A549 (cell line): ENCODE results near the gene FBXO3. TPM values are rescaled to one million over a fixed set of nuclear protein-coding genes. Genes with fewer than 3 reads are reported as not detected.

Source experiments
- ATAC-seq, 2 experiments: fragments of 200-7000 bp in 1 of 2; fragments of >200 bp in 1 of 2; cut with Nextera tagmentation in 1 of 2; cut with Tn5 transposase in 1 of 2; 3 replicates each; pipeline versions ENCODE4 v1.8.0 to v1.9.1; 2018 to 2020; ENCODE audit warnings: mild to moderate bottlenecking in 1 of 2, moderate library complexity in 1 of 2
- CTCF ChIA-PET: fragments of 300-600 bp; sonication (Branson Sonifier 250); formaldehyde crosslinking; extraction: SDS; loops from one replicate; lab custom pipeline; 2021; ENCODE audit warnings: antibody characterized with exemption, inconsistent platforms; lab: Yijun Ruan, JAX
- POLR2A ChIA-PET: fragments of 350-600 bp; formaldehyde crosslinking; extraction: SDS; loops from one replicate; lab custom pipeline; 2021; ENCODE audit warnings: antibody characterized with exemption, inconsistent platforms; lab: Yijun Ruan, JAX
- DNase-seq, 2 experiments: peaks; one replicate each; pipeline versions ENCODE4 v3.0.0 to v3.0.0-alpha.2; 2011 to 2016; ENCODE audit warnings: low read depth in 1 of 2, low spot score in 1 of 2
- FAIRE-seq: peaks from 2 replicates; lab custom pipeline; 2011; peaks lifted over from hg19 to GRCh38; lab: Jason Lieb, UNC
- H3K27ac ChIP-seq, 2 experiments: fragments of >200 bp; sonication (Bioruptor Twin); formaldehyde crosslinking; 3 replicates each; pipeline ENCODE4 v1.5.1; 2016 to 2017
- H3K4me1 ChIP-seq: fragments of >200 bp; sonication (Bioruptor Twin); formaldehyde crosslinking; 3 replicates; pipeline ENCODE4 v1.6.1; 2016
- H3K4me2 ChIP-seq: fragments of >200 bp; sonication (Bioruptor Twin); formaldehyde crosslinking; 3 replicates; pipeline ENCODE4 v1.6.1; 2016
- H3K4me3 ChIP-seq: fragments of >200 bp; sonication (Bioruptor Twin); formaldehyde crosslinking; 3 replicates; pipeline ENCODE4 v1.5.1; 2016
- H3K9me3 ChIP-seq: fragments of >200 bp; sonication (Bioruptor Twin); formaldehyde crosslinking; 3 replicates; pipeline ENCODE4 v1.6.1; 2016
- BHLHE40 ChIP-seq: IDR thresholded peaks from 2 replicates; pipeline ENCODE4 v1.6.1; 2012; ENCODE audit warnings: low read depth, low read length, inconsistent platforms
- CEBPB ChIP-seq, 2 experiments: fragments of >200 bp in 1 of 2; sonication (Bioruptor Twin) in 1 of 2; formaldehyde crosslinking in 1 of 2; IDR thresholded peaks; 2 replicates each; pipeline ENCODE4 v1.6.1; 2012 to 2016
- EHF ChIP-seq: fragments of 250-450 bp; sonication (Bioruptor Pico); IDR thresholded peaks from 2 replicates; pipeline ENCODE4 v1.5.0; 2020; ENCODE audit warnings: mild to moderate bottlenecking
- EP300 ChIP-seq, 2 experiments: fragments of >200 bp; sonication (Bioruptor Twin); formaldehyde crosslinking; IDR thresholded peaks; 2 replicates in 1 of 2; 3 replicates in 1 of 2; pipeline ENCODE4 v1.6.1; 2016 to 2017
- FOSB ChIP-seq: fragments of 250-450 bp; sonication (Bioruptor Pico); IDR thresholded peaks from 2 replicates; pipeline ENCODE4 v1.5.0; 2020; ENCODE audit warnings: mild to moderate bottlenecking, moderate library complexity
- FOSL2 ChIP-seq, 2 experiments: fragments of 450-650 bp in 1 of 2; fragments of >200 bp in 1 of 2; sonication (Bioruptor Twin) in 1 of 2; formaldehyde crosslinking; IDR thresholded peaks; 2 replicates each; pipeline versions ENCODE4 v1.5.0 to v1.6.1; 2016 to 2020; ENCODE audit warnings: mild to moderate bottlenecking in 1 of 2, moderate library complexity in 1 of 2
- GATA3 ChIP-seq: IDR thresholded peaks from 2 replicates; pipeline ENCODE4 v1.6.1; 2012; ENCODE audit warnings: borderline replicate concordance
- JUN ChIP-seq, 2 experiments: fragments of >200 bp; sonication (Bioruptor Twin); formaldehyde crosslinking; IDR thresholded peaks; 2 replicates in 1 of 2; 3 replicates in 1 of 2; pipeline ENCODE4 v1.6.1; 2016 to 2017
- JUNB ChIP-seq: fragments of >200 bp; sonication (Bioruptor Twin); formaldehyde crosslinking; IDR thresholded peaks from 2 replicates; pipeline ENCODE4 v1.6.1; 2016
- MYC ChIP-seq: IDR thresholded peaks from 2 replicates; pipeline ENCODE4 v1.6.1; 2012; ENCODE audit warnings: mild to moderate bottlenecking, inconsistent platforms, low read length, improper control_type of control experiment, borderline replicate concordance
- POLR2AphosphoS2 ChIP-seq: conservative IDR thresholded peaks from 2 replicates; pipeline ENCODE4 v1.6.1; 2012; ENCODE audit warnings: low read length, improper control_type of control experiment, inconsistent platforms
- RAD21 ChIP-seq, 2 experiments: fragments of >200 bp in 1 of 2; sonication (Bioruptor Twin) in 1 of 2; formaldehyde crosslinking in 1 of 2; IDR thresholded peaks in 1 of 2; conservative IDR thresholded peaks in 1 of 2; 2 replicates in 1 of 2; 3 replicates in 1 of 2; pipeline ENCODE4 v1.6.1; 2012 to 2018; ENCODE audit warnings: inconsistent platforms in 1 of 2
- SMC3 ChIP-seq: fragments of >200 bp; sonication (Bioruptor Twin); formaldehyde crosslinking; IDR thresholded peaks from 3 replicates; pipeline ENCODE4 v1.6.1; 2018; ENCODE audit warnings: inconsistent platforms
- ZNF302 ChIP-seq: fragments of 250-450 bp; sonication (Bioruptor Pico); IDR thresholded peaks from 2 replicates; pipeline ENCODE4 v1.9.0; 2021; ENCODE audit warnings: inconsistent platforms, mild to moderate bottlenecking, moderate library complexity
- ZSCAN20 ChIP-seq: fragments of 250-450 bp; sonication (Bioruptor Pico); IDR thresholded peaks from 2 replicates; pipeline ENCODE4 v1.8.0; 2022; ENCODE audit warnings: mild to moderate bottlenecking, moderate library complexity
- WGBS: methylation state at CpG from one replicate; pipeline ENCODE4 v1.1.6; 2017; ENCODE audit errors: missing lambda C conversion rate; 5-methylcytosine and 5-hydroxymethylcytosine counted together
- polyA plus RNA-seq, 4 experiments: library from polyadenylated mRNA; depleted of rRNA in 3 of 4; stranded (reverse); fragments of >200 nt; fragmentation: RNase III in 1 of 4; extraction: RNeasy Plus Mini Kit Qiagen cat#74134 plus additional on column Dnase treatment in 1 of 4; gene quantifications; 2 replicates in 3 of 4; 3 replicates in 1 of 4; pipeline ENCODE4 v1.2.3, GENCODE V29; 2011 to 2017
- TF ChIP-seq, protein P1 (sequence below): IDR thresholded peaks from 2 replicates; pipeline ENCODE4 v1.6.1; 2012
- TF ChIP-seq, protein P2 (sequence below): IDR thresholded peaks from 2 replicates; pipeline ENCODE4 v1.6.1; 2012
- TF ChIP-seq, protein P3 (sequence below): fragments of 200-600 bp; sonication (generic); IDR thresholded peaks from 2 replicates; pipeline ENCODE4 v1.6.1; 2016; ENCODE audit warnings: antibody characterized with exemption, mild to moderate bottlenecking, moderate library complexity

The FBXO3 gene
- polyA plus RNA-seq, 2 of the 4 experiments (the other 2 are of a cell fraction): 22.5 to 42.6 TPM

DNA sequence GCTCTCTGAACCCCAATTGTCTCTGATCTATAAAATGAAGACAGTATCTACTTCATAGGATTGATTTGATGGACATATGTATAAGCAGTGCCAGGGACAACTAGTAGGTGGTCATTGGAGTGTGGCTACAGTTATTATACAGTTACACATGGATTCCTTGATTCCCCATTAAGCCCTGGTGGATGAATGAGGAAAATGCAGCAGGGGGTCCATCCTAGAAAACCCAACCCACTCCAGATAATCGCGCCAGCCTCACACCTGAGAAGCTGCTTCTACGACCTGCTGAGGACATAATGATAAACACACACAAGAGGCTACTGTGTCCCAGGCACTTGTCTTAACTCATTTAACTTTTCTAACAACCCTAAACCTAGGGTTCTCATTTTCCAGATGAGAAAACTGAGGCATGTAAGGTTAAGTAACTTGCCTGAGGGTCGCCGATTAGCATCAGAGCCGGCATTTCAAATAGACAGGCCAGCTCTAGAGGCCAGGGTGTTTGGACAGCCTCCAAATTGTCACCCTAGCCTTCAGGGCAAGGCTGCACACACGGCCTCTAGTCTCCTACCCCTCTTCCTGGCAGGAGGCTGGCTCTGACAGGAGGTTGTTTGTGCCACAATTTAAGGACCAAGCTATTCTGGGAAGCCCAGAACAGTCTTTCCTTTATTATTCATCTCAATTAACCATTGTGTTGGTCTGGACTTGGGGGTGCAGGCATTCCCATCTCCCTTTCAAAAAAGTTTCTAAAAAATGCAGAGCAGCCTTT is 69.9 kb downstream of the FBXO3 start:
- CTCF ChIA-PET: interaction anchor here (0.6 to 2.3 kb wide), 6 partner anchors 10 to 130 kb away, joined by 4 to 10 read pairs (median 6); no protein-coding TSS in a partner anchor
- POLR2A ChIA-PET: interaction anchor here (1.4 to 5.2 kb wide), 2 partner anchors 14 to 32 kb away, joined by 3 to 74 read pairs; partner anchors contain the start of gene CD59

DNA sequence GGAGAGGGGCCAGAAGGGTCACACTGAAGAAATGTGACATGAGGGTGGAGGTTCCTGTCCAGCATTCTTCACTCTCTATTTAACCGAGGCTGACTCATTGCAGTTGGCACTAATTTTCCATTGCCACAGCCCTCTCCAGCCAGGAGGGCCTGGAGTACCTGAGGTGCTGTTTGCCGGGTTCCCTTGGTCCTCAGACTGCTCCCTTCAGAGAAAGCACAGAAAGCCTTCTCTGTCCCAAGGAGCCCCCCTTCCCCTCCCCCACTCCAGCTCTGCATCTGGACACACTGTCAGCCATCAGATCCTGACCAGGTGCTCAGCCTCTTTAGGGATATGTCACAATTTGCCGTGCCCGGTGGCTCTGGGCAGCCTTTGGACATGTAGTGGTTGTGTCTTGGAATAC is 70.5 kb downstream of the FBXO3 start:
- CTCF ChIA-PET: interaction anchor here (1.4 to 2.5 kb wide), 3 partner anchors 10 to 16 kb away, joined by 6 to 12 read pairs (median 10); no protein-coding TSS in a partner anchor
- Histone ChIP-seq H3K9me3 (no peaks in the 10 kb centered on the region), H3K4me2 (peak overlapping the region; percentile 86), H3K4me3 (no peak overlapping the region), H3K4me1 (peaks cover 82% of the 10 kb centered on the region)
- FAIRE-seq (no peak), DNase-seq (peak in 1 of 2 experiments; percentile 44), ATAC-seq (no peak)
- 46% methylated on average over 3 of the region's 4 CpGs for WGBS
- TF ChIP-seq ZNF302 (CRISPR knock-in tag) (no peak), FOSL2 (IDR thresholded peaks at IDR 0.05) (no peak), FOSL2 (CRISPR knock-in tag; IDR thresholded peaks at IDR 0.05) (peak; percentile 39), BHLHE40 (no peak), ZSCAN20 (CRISPR knock-in tag) (no peak), CEBPB (IDR thresholded peaks at IDR 0.05) (no peak), FOSB (peak; percentile 38; the same call in 1 of the 2 replicates), GATA3 (no peak), SMC3 (no peak), JUN (IDR thresholded peaks at IDR 0.05) (no peak; a peak in 1 of 5 replicates), MYC (no peak)
- TF ChIP-seq, protein P1, sequence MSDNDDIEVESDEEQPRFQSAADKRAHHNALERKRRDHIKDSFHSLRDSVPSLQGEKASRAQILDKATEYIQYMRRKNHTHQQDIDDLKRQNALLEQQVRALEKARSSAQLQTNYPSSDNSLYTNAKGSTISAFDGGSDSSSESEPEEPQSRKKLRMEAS: no peak
- TF ChIP-seq, protein P2, sequence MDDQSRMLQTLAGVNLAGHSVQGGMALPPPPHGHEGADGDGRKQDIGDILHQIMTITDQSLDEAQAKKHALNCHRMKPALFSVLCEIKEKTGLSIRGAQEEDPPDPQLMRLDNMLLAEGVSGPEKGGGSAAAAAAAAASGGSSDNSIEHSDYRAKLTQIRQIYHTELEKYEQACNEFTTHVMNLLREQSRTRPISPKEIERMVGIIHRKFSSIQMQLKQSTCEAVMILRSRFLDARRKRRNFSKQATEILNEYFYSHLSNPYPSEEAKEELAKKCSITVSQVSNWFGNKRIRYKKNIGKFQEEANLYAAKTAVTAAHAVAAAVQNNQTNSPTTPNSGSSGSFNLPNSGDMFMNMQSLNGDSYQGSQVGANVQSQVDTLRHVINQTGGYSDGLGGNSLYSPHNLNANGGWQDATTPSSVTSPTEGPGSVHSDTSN: no peak
- TF ChIP-seq, protein P3, sequence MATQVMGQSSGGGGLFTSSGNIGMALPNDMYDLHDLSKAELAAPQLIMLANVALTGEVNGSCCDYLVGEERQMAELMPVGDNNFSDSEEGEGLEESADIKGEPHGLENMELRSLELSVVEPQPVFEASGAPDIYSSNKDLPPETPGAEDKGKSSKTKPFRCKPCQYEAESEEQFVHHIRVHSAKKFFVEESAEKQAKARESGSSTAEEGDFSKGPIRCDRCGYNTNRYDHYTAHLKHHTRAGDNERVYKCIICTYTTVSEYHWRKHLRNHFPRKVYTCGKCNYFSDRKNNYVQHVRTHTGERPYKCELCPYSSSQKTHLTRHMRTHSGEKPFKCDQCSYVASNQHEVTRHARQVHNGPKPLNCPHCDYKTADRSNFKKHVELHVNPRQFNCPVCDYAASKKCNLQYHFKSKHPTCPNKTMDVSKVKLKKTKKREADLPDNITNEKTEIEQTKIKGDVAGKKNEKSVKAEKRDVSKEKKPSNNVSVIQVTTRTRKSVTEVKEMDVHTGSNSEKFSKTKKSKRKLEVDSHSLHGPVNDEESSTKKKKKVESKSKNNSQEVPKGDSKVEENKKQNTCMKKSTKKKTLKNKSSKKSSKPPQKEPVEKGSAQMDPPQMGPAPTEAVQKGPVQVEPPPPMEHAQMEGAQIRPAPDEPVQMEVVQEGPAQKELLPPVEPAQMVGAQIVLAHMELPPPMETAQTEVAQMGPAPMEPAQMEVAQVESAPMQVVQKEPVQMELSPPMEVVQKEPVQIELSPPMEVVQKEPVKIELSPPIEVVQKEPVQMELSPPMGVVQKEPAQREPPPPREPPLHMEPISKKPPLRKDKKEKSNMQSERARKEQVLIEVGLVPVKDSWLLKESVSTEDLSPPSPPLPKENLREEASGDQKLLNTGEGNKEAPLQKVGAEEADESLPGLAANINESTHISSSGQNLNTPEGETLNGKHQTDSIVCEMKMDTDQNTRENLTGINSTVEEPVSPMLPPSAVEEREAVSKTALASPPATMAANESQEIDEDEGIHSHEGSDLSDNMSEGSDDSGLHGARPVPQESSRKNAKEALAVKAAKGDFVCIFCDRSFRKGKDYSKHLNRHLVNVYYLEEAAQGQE: no peak
- TF ChIP-seq, all 56 proteins: peak for 2
- H3K27ac ChIP-seq: peak overlapping the region; percentile 78 to 82
- POLR2A ChIA-PET: interaction anchor here (1.4 to 5.2 kb wide), 2 partner anchors 13 to 33 kb away, joined by 3 to 74 read pairs; partner anchors contain the start of gene CD59

More for the DNA sequence above, 69.9 kb downstream of the FBXO3 start:
- H3K27ac ChIP-seq: peak overlapping the region; percentile 78 to 82
- FAIRE-seq (no peak), ATAC-seq (no peak), DNase-seq (no peak)
- H3K4me1 ChIP-seq: peaks cover 87% of the 10 kb centered on the region
- H3K4me3 ChIP-seq: no peak overlapping the region
- TF ChIP-seq RAD21 (conservative IDR thresholded peaks at IDR 0.05 in 1 of 2, IDR thresholded peaks at IDR 0.05 in 1 of 2) (no peak), EHF (CRISPR knock-in tag) (no peak), EP300 (IDR thresholded peaks at IDR 0.05) (no peak), JUN (IDR thresholded peaks at IDR 0.05) (no peak), JUNB (no peak), GATA3 (no peak), POLR2AphosphoS2 (peak; percentile 52; the same call in 1 of the 2 replicates)
- H3K9me3 ChIP-seq: no peaks in the 10 kb centered on the region
- 85% methylated on average over 7 of the region's 7 CpGs for WGBS
- H3K4me2 ChIP-seq: peak overlapping the region; percentile 86
